GM18909 (cell line): ENCODE measurements around the gene ASB14.
"Not testable (repeated sequence)": the region's sequence is repeated elsewhere in the genome, so short reads cannot be mapped to it uniquely, and the experiment has no call there.

ENCODE experiments used
- ATAC-seq: cut with Tn5 transposase; IDR thresholded peaks from one replicate; pipeline ENCODE4 v1.9.1; 2021; ENCODE audit warnings: mild to moderate bottlenecking; ENCODE audit not compliant: unreplicated experiment, poor library complexity

Gene ASB14

DNA sequence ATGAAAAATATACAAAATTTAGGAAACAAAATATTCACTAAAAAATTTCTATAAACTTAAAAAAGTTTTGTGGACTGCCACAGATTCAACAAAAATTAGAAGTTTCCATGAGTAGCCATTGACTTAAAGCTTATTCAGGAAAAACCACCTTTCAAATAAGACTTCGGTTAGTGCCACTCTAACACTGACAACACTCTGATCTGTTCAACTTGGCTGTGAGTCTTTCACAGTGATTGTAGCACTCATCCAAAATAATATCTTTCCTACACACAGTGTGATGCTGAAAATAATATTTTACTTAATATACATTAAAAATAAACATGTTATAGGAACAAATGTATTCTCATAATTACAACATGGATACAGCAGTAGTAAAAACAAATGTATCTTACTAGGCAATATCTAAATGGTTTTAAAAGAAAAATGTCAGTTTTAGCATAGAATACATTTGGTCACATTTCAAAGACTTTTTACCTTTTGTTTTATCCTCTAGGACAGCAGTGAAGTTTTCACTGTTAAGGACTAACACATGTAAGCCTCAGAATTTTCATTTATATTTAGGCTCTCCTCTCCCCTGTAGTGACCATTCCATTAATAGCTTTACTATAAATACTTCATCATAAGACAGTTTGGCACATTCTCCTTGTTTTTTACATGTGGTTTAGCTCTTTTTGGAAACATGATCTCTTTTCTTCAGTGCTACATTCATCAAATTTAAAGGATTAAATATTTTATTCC, at the start of gene ASB14:
Gene ASB14, minus strand, starts transcription at position 527 of the 738 bp plus-strand sequence. CDS start 652 bp downstream, outside the sequence.
- ATAC-seq: no peak

DNA sequence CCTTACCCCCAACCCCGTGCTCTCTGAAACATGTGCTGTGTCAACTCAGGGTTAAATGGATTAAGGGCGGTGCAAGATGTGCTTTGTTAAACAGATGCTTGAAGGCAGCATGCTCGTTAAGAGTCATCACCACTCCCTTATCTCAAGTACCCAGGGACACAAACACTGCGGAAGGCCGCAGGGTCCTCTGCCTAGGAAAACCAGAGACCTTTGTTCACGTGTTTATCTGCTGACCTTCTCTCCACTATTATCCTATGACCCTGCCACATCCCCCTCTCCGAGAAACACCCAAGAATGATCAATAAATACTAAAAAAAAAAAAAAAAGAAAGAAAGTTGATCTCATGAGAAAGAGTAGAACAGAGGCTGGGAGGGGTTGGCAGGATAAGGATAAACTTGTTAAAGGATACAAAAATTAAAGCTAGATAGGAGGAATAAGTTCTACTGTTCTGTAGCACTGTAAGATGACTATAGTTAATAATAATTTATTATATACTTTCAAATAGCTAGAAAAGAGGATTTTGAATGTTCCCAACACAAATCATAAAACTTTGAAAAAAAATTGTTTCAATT, 46.7 kb upstream of the ASB14 start:
- ATAC-seq: not testable (repeated sequence)

DNA sequence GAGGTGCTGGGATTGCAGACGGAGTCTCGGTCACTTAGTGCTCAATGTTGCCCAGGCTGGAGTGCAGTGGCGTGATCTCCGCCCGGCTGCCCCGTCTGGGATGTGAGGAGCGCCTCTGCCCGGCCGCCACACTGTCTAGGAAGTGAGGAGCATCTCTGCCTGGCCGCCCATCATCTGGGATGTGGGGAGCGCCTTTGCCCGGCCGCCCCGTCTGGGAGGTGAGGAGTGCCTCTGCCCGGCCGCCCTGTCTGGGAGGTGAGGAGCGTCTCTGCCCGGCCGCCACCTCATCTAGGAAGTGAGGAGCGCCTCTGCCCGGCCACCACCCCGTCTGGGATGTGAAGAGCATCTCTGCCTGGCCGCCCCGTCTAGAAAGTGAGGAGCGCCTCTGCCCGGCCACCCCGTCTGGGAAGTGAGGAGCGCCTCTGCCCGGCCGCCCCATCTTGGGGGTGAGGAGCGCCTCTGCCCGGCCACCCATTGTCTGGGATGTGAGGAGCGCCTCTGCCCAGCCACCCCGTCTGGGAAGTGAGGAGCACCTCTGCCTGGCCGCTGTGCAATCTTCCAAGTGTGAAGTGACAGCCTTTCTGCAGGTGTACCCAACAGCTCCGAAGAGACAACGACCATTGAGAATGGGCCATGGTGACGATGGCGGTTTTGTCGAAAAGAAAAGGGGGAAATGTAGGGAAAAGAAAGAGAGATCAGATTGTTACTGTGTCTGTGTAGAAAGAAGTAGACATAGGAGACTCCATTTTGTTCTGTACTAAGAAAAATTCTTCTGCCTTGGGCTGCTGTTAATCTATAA, 46.0 kb upstream of the ASB14 start:
- not testable (repeated sequence) for ATAC-seq

DNA sequence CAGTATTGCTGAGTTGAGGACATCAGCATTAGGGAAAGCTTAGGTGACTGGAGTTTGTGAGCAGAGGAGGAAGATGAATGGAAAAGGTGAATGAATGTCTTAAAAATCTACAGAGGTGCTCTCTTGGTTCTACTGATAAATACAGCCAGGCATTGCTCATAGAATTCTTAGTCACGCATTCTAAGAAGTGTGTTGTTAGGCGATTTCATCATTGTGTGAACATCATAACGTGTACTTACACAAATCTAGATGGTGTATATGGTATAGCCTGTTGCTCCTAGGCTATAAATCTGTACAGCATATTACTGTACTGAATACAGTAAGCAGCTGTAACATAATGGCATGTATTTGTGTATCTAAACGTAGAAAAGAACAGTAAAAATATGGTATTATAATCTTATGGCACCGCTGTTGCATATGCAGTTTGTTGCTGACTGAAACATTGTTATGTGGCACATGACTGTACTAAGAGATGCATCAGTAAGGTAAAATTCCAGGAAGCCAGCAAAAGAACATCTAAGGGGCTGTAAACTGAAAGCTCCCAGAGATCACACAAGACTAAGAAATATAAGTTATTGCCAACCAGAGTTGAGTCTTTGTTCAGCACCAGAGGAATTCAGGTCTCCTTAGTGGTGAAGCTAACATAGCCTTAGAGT, 42.9 kb upstream of the ASB14 start:
- no peak for ATAC-seq

DNA sequence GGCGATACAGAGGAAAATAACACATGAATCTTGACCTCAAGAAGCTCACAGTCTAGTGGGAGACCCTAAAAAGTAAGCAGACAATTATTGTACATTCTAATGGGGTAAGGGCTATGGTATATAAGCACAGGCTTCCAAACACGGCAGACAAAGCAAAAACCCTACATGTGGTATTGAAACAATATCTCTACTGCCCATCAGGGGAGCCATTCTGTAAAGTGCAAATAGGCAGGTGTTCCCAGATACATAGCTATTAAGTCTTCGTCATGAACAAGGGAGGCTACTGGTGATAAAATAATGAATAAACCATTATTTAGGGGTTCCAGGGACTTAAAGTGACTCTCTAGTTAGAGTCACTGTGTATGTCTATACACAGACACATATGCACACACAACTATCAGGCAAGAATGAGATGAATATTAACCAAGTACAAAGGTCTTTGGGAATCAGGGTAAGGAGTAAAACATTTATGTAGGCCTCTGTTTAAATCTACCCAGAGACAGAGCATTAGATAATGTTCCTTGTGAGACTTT, 38.7 kb upstream of the ASB14 start:
- ATAC-seq: no peak

DNA sequence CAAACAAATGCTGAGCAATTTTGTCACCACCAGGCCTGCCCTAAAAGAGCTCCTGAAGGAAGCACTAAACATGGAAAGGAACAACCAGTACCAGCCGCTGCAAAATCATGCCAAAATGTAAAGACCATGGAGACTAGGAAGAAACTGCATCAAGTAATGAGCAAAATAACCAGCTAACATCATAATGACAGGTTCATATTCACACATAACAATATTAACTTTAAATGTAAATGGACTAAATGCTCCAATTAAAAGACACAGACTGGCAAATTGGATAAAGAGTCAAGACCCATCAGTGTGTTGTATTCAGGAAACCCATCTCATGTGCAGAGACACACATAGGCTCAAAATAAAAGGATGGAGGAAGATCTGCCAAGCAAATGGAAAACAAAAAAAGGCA, 34.0 kb upstream of the ASB14 start:
- ATAC-seq: not testable (repeated sequence)

DNA sequence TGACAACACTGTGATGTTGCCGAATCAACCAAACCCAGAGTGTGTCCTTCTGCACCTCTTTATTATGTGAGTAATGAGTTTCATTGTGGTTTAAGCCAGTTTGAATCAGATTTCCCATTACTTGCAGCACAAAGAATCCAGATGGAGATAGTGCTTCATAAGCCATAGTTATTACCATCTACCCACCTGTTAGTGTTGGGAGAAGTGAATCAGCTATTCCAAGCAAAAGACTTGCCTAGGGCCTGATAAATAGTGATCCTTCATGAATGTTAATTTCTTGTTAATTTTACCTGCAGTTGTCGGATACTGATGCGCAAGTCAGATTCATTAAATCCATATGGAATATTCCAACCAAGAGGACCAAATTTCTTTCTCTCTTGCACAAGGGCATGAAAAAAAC, 21.7 kb upstream of the ASB14 start:
- ATAC-seq: no peak

DNA sequence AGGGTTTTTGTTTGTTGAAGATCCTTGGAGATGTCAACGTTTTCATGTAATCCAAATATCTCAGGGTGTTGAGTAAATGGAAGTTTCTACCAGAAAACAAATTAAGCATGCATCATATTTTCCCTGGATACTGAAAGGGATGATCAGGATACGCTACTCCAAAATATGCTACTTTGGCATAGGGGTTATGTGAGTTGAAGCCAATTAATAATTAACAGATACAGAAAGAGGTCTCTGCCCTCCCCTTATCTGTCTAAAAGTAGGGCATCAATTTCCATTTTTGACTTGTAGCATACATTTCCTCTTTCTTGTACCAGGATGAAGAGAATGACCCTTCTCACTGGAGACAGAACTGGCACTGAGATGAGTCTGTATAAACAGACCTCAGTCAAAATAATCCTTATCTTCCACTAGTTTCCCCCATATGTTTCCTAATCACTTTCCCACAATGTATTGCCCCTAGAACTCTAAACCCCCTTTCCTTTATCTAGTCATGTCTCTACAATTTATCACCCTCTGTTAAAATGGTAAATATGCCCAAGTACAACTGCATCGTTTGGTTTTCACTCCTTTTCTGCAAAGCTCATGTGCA, 17.4 kb upstream of the ASB14 start:
- no peak for ATAC-seq

DNA sequence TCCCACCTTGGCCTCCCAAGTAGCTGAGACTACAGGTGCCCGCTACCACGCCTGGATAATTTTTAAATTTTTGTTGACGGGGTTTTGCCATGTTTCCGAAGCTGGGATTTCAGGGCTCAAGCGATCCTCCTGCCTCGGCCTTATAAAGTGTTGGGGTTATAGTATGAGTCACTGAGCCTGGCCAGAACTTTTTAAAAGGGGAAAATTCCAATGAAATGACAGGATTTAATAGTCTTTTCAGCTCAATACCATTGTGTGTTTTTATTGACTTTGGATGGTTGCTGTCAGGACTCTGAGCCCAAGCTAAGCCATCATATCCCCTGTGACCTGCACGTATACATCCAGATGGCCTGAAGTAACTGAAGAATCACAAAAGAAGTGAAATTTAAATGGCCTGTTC, 11.0 kb upstream of the ASB14 start:
- ATAC-seq: not testable (repeated sequence)

DNA sequence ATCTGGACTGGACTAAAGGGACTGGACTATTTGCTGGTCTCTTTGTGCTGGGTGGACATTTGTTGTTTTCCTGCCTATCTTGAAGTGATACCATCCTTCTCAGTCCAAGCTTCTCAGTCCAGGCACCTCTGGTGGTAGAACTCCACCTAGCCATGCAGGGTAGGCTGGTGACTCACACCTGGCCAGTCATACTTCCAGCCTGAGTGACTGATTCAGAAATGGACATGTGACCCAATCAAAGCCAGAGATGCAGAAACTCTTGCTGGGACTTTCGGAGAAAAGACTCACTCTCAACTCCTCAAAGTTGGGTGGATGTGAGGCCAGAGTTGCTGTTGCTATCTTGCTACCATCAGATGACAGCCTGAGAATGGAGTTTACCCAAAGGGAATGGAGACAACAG, 5.6 kb upstream of the ASB14 start:
- no peak for ATAC-seq

DNA sequence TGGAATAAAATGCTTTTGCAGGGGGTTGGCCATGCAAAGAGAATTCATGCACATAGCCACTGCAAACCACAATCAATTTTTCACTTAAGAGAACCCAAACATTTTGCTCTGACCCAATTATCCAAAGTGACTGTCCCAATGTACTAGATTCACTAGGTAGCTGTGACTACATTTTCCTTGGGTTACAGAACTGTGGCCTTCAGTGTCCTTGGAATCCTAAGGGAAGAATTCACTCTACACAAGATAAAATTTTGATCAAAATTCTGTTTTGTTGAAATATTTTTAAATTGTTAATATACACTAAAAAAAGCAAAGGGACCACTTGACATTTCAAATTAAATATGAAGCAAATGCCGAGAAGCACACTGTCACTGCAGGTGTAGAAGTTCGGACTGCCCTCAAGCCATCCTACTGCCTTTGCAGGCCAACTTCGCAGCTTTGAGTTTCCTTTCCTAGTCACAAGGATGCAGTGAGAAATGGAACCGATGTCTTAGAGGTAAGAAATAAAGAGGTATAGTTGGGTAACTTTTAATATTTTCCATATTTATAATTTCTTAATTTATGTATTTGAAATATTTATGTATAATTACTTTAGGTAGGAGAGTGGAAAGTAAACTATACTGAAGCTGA, 527 bp upstream of the ASB14 start:
- no peak for ATAC-seq

DNA sequence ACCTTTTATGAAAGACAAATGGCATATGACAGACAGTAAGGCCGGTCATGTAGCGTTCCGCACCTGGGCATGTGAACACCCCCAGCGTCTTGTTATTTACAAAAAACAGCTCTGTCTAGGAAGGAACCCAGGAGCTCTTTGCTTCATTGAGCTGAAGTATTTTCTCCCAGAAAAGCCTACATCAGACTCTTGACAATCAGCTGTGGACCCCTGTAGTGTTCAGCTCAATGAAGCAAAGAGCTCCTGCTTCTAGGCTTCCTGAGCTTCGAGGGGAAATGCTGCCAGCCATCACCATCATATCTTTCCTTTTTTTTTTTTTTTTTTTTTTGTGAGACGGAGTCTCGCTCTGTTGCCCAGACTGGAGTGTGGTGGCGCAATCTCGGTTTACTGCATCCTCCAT, 4.1 kb downstream of the ASB14 start:
- no peak for ATAC-seq

DNA sequence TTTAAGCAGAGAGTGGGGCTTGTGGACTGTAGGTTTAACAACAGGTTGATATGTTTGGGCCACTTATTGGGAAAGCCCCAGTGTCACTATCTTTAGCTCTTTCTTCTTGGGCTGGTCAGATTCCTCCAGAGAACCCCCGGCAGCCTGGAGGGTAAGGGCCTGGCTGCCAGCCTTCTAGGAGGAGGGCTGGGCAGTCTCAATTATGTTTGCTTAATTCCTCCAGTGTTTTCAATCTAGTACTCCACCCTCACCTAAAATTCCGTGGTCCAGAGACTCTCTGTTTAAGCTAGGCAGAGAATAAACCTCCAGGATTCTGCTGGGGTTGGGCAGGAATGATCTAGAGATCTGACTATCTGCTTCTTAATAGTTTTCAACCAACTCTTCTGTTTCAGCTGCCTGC, 5.3 kb downstream of the ASB14 start:
- ATAC-seq: no peak

DNA sequence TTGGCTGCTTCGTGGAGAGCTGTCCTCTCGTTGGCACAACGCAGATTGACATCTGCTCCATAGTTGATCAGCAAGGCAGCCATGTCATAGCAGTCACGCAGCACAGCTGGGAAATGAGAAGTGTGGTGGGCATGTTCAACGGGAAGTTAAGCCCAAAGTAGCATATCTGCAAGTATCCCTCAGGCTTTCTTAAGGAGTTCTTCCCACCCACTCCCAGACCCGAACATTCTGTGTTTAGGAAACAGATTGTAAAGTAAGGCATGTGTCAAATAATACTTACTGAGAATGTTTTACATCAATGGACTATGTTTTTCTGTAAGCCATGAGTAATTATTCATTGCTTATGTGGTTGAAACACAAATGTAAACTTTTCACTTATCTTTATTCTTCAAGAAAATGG, 9.2 kb downstream of the ASB14 start:
- no peak for ATAC-seq

DNA sequence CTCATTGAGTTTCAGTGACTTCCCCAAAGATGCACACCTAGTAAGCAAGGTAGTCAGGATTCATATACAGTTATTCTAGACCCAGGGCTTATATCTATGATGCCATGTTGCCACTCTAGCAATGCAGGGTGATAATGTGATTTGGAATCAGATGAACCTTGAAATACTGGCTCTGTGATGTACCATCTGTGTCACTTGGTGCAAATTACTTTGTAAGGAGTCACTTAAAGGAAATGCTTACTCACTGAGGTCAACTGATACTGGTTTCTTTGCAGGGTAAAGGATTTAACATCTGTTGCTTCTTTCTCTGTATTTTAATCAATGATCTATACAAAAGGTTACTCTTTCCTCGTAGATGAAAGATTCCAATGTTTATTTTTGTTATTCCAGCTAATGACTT, 10.8 kb downstream of the ASB14 start:
- ATAC-seq: no peak

DNA sequence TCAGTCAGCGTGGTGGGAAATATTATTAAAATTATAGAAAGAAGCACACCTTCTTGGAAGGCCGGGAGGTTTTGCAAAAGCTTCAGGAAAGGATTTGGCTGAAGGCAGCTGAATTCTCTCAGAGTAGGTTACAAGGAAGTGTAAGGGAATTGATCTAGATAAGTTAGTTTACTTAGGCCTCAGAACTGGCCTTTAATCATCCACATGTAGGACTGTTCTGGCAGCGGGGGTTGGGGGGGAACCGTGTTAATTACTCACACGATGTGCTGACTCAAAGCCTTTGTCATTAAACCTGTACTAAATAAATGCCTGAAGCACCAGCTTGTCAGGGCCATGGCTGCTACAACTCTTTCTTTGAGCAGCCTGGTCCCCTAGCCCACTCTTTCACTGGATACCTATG, 12.8 kb downstream of the ASB14 start:
- no peak for ATAC-seq

DNA sequence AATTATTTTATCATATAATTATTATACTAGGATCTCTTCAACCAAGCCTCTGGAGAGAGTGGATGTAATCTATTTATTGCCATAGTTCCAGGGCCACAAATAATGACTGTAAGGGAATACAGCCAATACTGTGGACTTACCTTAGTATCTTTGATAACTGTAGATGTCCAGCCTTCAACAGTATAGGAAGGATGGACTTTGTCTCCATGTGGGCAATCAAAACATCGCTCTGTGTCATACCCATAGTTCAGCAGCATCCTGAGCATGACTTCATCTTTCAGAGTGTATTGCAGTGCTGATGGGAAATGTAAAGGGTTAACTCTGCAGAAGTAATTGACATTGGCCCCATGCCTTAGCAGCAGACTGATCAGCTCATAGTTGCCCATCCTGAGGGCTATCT, 14.2 kb downstream of the ASB14 start:
- no peak for ATAC-seq

DNA sequence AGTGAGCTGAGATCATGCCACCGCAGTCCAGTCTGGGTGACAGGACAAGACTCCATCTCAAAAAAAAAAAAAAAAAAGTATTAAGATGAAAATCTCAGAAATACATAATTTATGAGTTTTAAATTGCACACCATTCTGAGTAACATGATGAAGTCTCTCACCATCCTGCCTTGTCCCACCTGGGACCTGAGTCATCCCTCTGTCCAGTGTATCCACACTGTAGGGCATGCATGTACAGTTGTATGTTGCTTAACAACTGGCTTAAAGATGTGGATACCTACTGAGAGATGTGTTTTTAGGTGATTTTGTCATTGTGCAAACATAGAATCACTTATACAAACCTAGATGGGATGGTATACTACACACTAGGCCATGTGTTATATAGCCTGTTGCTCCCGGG, 17.1 kb downstream of the ASB14 start:
- no peak for ATAC-seq

DNA sequence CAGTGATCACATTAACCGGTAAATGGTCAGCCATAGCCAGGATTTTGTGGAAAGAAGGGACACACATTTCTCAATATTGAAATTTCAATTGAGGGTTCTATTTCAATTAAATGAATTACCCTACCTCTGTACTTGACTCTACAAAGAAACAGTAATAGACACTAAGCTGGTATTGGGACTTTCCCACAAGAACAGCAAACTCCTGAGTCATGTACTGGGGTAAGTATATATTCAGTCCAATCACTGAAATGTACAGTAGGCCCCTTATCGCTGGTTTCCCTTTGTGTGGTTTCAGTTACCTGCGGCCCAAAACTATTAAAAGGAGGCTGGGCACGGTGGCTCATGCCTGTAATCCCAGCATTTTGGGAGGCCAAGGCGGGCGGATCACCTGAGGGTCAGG, 17.6 kb downstream of the ASB14 start:
- no peak for ATAC-seq

DNA sequence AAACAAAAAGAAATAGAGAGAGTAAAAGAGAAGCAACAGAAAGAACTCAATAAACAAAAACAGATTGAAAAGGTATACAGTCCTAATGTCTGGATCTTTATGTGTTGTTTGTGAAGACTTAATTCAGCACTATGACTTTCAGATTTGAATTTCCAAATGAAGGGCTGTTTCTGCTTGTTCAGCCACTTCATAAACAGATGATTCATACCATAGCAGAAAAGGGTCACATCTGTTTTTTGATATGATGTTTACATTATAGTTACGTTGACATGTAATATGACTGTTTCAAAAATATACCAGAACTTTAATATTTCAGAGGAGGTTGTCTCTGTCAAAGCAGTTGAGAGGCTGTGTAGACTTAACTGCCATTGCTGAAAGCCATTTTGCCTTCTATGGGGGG, 24.1 kb downstream of the ASB14 start:
- ATAC-seq: no peak
